GM18508 (cell line): ENCODE measurements around the gene LRFN4.

Experiments used
- ATAC-seq: cut with Tn5 transposase; IDR thresholded peaks from one replicate; pipeline ENCODE4 v1.9.1; 2021; ENCODE audit warnings: moderate number of reproducible peaks; ENCODE audit not compliant: insufficient read depth, unreplicated experiment

LRFN4 gene

DNA sequence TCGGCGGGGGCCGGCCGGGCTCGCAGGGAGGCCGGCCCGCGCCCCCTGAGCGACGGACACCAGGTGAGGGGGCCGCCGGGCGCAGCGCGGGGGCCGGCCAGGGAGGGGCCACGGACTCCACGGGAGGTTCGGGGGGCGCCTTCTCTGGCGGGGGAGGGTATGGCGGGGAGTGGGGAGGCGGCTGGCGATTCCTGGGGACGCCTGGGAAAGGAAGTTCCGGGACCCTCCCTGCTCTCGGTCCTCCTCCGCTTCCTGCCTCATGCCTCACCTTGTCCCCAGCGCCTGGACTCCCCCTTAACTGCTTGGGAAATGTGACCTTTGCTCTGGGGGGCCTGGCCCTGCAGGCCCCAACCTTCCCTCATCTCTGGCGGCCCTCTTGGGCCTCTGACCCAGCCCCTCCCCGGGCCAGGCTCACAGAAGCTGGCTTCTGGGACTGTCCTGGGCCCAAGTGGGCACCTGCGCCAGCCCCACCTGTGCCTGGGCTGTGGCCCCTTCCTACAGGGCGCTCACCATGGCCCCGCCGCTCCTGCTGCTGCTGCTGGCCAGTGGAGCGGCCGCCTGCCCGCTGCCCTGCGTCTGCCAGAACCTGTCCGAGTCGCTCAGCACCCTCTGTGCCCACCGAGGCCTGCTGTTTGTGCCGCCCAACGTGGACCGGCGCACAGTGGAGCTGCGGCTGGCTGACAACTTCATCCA, 516 bp downstream of the LRFN4 start:
- no peak for ATAC-seq

DNA sequence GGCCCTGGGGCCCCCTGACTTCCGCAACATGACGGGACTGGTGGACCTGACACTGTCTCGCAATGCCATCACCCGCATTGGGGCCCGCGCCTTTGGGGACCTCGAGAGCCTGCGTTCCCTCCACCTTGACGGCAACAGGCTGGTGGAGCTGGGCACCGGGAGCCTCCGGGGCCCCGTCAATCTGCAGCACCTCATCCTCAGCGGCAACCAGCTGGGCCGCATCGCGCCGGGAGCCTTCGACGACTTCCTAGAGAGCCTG, 992 bp downstream of the LRFN4 start:
- ATAC-seq: no peak

DNA sequence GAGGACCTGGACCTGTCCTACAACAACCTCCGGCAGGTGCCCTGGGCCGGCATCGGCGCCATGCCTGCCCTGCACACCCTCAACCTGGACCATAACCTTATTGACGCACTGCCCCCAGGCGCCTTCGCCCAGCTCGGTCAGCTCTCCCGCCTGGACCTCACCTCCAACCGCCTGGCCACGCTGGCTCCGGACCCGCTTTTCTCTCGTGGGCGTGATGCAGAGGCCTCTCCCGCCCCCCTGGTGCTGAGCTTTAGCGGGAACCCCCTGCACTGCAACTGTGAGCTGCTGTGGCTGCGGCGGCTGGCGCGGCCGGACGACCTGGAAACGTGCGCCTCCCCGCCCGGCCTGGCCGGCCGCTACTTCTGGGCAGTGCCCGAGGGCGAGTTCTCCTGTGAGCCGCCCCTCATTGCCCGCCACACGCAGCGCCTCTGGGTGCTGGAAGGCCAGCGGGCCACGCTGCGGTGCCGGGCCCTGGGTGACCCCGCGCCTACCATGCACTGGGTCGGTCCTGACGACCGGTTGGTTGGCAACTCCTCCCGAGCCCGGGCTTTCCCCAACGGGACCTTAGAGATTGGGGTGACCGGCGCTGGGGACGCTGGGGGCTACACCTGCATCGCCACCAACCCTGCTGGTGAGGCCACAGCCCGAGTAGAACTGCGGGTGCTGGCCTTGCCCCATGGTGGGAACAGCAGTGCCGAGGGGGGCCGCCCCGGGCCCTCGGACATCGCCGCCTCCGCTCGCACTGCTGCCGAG, 1.5 kb downstream of the LRFN4 start:
- no peak for ATAC-seq

DNA sequence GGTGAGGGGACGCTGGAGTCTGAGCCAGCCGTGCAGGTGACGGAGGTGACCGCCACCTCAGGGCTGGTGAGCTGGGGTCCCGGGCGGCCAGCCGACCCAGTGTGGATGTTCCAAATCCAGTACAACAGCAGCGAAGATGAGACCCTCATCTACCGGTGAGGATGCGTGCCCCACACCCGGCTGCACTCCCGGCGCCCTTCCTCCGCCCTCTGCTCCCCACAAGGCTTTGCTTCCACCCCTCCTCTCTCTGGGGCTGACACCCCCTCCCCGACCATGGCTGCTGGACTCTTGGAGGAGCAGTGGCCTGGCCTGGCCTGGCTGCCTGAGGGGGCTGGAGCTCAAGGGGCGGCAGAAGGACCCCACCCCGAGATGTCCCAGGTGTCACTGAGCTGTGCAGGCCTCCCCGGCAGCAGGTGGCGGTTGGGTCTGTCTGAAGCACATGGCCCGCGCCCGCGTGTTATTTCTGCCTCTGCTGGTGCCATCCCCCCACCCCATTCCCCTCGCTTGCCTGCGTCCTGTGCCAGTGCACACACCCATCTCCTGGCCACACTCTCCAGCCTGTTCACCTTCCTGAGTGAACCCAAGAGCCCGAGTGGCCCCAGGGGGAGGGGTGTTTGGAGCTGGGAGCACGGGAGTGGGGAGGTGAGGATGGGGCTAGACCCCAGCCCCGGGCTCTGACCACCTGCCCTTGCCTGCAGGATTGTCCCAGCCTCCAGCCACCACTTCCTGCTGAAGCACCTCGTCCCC, 2.2 kb downstream of the LRFN4 start:
- ATAC-seq: no peak

DNA sequence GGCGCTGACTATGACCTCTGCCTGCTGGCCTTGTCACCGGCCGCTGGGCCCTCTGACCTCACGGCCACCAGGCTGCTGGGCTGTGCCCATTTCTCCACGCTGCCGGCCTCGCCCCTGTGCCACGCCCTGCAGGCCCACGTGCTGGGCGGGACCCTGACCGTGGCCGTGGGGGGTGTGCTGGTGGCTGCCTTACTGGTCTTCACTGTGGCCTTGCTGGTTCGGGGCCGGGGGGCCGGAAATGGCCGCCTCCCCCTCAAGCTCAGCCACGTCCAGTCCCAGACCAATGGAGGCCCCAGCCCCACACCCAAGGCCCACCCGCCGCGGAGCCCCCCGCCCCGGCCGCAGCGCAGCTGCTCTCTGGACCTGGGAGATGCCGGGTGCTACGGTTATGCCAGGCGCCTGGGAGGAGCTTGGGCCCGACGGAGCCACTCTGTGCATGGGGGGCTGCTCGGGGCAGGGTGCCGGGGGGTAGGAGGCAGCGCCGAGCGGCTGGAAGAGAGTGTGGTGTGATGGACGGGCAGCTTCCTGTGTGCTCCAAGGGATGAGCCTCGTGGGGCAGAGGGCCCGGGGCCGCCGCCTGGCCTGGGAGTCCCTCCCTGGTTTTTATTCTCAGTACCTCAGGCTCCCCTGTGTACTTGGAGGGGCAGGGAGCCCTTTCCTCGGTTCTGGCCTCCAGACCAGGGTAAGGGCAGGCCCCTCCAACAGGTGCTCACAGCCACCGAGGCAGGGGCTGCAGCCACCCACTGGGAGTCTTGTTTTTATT, 3.0 kb downstream of the LRFN4 start:
- no peak for ATAC-seq

DNA sequence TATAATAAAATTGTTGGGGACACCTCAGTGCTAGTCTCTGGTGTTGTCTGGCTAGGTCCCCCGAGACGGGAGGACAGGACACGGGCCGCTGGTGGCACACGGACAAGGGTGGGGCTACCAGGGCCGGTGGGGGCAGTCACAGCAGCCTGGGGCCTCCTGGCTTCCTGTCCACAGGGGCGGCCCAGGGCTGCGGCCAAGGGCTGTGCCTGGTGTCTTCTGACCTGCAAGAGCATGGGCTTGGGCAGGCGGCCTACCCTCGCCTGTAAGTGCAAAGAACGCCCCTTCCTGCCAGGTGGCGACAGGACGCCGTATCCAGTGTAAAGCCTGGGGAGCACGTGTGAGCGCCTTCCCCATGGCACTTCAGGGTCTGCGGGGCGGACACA, 3.6 kb downstream of the LRFN4 start:
- no peak for ATAC-seq

DNA sequence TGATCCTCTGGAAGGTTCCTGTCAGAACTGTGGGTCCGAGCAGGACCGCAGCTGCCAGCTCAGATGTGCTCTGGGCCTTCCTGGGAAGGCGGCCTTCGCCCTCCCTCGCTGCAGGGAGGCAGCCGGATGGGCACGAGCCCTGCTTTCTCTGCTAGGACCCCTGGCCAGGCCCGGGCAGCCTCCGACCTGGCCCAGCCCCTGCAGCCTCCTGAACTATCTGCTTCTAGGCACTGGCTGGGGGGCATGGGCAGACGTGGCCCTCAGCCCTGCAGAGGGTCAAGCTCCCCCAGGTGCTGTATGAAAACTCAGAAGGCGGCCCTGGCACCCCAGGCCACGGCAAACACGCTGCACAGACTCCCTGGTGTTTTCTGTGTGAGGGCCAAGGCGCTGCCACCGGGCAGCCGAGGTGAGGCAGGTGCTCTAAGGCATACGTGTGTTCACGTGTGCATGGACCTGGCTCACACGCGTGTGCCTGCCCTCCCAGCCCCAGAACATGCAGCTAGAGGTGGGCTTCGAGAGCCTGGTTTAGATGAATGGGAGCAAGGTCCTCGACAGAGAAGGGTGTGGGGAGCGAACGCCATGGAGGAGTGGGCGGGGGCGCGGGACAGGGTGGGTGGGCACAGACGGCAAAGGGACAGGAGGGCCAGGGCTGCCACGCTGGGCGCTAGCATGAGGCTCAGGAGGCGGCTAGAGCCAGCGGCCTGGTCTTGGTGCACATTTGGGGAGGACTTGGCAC, 4.3 kb downstream of the LRFN4 start:
- no peak for ATAC-seq

DNA sequence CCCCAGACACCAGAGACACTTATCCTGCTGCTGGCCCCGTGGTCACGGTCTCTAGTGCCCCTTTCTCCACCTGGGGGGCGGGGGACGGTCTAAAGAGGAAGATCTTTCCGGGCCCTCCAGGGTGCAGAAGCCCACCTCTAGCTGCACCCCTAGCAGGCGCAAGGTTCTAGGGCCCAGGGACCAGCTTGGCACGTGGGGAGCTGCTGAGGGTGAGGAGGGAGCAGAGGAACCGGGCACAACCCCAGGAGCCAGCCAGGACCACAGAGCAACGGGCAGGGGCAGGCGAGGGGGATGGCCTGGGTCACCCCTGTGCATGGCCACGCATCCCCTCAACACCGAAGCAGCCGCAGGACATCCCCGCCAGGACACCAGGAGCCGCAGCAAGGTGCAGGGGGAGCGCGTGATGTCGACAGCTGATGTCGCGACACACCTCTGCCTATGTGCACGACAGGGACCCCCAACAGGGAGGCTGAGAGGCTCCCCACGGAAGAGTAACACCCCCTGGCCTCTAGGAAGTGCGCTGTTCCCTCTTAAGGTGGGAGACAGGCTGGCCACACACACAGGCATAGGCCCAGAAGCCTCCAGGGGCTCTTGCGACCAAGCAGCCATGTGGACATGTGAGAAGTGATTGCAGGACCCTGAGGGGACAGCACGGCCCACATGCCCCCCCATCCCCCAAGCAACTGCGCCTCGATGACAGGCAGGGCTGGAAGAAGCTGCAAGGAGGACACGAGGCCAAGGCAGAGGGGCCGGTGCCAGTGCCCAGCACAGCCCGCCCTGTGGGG, 5.1 kb downstream of the LRFN4 start:
- ATAC-seq: no peak

DNA sequence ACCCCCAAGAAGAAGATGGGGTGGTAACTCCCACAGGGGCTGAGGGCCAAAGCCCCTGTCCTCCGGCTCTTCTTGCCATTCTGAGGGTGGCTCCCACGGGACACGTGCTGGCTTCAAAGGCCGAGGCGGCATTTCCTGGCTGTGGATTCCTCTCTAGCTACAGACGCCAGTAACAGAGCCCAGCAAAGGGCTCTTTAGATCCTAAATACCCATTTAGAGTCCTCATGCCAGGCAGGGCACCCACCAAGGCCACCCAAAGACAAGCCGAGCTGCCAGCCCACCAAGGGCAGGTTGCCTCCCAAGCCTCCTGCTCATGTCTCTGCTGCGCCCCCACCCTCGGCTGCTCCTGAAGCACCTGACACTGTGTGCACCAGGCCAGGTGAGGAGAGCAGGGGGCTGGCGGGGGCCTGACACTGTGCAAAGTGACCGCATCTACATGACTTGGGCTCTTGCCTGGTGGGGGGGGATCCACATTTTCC, 5.7 kb downstream of the LRFN4 start:
- no peak for ATAC-seq

DNA sequence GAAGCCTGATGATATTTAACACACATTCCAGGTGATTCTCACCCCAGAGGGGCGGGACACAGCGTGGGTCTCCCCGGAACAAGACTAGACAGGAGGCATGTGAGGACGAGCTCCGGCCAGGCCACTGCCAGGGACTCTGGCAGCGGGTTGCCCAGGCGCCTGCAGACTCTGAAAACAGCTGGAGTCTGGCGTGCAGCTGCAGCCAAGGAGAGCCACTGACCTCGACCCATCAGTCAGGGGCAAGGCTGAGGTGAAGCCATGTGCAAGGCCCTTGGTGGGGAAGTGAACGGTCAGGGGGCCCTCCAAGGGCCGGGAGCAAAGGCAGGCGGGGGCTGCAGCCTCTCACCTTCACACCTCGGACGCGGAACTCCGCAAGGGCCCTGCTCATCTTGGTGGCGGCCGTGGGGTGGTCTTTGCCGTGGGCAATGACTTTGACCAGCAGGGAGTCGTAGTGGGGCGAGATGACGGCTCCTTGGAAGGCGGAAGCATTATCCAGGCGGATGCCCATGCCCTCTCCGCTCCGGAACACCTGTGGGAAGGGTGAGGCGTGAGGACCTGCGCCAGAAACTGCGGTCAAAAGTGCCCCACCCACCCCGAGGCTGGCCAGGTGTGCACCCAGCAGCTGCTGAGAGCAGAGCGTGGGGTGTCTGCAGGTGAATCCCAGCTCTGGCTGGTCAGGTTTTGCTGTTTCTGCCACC, 6.7 kb downstream of the LRFN4 start:
- ATAC-seq: no peak

DNA sequence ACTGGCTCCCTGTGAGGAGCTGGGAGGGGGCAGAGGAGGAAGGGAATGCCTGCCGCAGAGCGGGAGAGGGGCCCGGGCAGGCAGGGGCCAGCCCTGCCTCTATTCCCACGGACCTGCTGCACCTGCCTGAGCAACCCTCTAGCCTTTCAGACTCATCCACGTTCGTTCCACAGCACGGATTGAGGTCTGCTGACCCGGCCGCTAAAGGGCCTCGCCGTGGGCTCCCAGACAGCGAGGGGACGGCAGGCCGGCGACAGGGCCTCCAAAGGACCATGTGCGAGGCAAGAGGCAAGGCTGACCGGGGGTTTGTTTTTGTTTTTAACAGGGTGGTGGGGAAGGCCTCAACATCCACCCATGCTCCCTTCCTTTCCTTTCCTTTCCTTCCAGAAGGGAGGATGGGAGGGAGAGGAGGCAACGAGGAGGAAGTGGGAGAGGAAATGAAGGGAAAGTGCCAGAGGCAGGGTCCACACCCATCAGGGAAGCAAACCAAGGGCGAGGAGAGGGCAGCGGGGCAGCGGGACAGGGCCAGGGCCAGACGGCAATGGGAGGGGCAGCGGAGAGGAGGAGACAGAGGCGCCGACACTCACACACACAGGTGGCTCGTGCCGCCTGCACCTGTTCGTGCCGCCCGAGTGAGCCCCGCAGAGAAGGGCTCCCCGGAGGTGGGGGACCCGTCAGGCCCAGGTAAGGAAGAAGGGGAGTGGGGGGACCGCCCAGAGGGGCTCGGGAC, 7.5 kb downstream of the LRFN4 start:
- ATAC-seq: no peak

DNA sequence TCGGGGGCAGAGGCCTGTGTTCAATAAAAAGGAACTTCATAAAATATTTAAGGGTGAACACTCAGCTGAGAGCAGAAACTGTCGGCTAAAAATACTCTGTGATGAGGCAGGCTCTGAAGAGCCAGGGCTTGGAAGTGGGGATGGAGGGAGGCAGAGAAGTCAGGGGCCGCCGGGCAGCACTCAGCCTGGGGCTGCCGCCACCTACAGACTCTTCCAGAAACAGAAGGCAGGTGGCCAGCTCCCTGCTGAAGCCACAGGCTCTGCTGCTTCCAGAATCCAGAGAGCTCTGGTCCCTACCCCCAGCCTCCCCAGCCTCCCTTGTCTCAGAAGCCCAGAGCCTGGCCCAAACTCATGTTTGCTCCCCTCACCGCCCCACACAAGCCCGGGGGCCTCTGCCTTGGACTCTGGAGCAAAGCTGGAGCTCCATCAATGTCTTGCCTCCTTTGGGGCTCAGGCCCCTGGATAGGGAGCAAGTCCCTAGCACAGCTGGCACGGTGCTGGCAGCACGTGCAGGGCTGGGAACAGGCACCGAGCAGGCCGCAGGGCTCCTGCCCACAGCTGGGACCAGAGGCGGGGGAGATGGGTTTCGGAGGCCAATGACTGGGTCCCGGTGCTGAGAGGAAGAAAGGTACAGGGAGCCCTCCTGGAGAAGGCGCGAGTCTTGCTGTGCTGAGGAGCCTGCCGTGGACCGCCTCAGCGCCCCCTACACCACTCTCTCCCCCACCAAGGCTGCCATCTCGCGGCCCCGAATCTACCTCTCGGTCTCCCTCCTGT, 8.2 kb downstream of the LRFN4 start:
- ATAC-seq: no peak

DNA sequence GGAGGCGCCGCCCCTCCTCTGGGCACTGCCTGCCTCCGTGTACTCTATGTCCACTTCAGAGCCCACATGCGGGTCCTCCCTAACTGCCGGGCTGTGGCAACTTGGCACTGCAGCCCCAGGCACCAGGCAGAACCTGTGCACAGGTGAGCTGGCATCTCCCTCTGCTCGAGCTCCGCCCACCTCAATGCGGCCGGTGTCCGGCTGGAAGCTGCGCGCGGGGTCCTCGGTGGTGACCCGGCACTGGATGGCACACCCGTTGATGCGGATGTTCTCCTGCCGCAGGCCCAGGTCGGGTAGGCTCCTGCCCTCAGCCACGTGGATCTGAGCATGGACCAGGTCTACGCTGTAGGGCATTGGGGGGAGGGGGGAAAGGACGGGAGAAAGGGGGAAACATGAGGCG, 9.1 kb downstream of the LRFN4 start:
- no peak for ATAC-seq

DNA sequence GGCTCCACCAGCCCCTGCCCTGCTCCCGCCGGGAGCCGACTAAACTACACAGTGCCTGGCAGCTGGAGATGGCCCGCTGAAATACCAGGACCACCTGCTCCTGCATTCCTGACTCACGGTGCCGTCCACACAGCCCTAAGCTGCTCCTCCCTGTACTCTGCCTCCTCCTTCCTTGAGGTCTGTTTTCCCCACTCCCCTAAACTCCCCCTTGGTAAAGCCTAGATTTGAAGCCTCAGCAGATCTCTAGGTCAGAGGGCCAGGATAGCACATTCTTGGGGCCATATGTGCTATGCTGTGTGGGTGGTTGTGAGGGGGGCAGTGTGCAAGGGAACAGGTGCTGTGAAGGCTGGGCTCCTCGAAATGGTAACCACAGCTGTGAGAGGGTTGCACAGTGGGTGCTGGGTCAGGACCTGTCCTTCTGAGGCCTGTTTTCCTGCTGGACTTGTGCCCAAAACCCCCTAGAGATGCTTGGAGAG, 9.7 kb downstream of the LRFN4 start:
- no peak for ATAC-seq

DNA sequence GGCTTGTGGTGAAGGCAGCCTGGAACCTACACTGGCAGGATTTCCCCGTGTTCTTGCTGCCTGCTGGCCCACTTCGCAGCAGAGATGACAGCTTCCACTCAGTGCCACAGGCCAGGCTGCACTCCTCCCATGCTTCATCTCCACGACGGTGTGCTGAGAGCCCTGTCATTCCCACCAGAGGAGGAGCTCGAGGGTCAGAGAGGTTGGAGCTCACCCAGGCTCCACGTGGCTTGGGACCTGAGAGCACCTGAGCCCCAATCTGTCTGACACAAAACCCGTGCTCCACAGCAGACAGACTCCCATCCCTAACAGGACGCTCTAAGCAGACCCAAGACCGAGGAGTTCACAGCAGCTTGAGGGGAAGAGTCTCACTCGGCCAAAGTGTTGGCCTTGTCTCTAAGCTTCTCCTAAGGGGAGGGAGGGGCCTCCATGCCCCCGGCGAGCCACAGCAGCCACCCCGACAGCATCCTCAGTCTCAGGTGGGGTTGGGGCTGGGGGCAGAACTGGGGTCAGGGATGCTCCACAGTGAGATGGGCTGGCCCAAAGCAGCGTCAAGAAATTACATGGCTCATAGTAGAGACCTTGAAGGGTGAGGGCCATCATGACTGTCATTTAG, 10.7 kb downstream of the LRFN4 start:
- no peak for ATAC-seq

DNA sequence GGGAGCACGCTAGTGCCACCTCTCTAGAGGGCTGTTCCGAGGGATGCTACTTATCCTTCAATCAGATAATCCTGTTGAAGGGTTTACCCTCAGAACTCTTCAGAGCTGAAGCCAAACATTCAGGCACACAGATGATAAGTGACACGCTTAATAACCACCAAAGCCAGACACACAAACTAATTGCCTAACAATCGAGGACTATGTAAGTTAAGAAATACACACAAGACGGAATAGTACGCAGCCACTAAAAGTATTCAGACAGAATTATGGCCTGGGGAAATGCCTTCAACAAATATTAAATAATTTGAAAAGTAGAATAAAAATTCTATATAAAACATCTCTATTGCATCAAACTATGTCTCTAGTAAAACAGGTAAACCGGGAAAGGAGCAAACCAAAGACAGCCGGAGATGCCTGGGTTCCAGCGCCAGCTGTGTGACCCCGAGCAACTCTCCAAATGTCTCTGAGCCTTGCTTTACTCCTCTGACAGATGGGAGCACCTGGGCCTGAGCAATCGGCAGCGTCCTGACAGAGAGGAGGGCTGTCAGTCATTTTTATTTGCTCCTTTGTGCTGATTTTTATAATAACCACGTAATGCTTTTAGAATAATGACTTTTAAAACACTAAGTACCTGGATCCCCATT, 11.3 kb downstream of the LRFN4 start:
- ATAC-seq: no peak
